ENCODE results near the gene MOGAT3.
"Not testable (repeated sequence)": the region's sequence is repeated elsewhere in the genome, so short reads cannot be mapped to it uniquely, and the experiment has no call there.

Gene MOGAT3

GRCh38 chr7:101210143-101210542 is 9.3 kb upstream of the MOGAT3 start:
- TF ChIP-seq, protein P1, sequence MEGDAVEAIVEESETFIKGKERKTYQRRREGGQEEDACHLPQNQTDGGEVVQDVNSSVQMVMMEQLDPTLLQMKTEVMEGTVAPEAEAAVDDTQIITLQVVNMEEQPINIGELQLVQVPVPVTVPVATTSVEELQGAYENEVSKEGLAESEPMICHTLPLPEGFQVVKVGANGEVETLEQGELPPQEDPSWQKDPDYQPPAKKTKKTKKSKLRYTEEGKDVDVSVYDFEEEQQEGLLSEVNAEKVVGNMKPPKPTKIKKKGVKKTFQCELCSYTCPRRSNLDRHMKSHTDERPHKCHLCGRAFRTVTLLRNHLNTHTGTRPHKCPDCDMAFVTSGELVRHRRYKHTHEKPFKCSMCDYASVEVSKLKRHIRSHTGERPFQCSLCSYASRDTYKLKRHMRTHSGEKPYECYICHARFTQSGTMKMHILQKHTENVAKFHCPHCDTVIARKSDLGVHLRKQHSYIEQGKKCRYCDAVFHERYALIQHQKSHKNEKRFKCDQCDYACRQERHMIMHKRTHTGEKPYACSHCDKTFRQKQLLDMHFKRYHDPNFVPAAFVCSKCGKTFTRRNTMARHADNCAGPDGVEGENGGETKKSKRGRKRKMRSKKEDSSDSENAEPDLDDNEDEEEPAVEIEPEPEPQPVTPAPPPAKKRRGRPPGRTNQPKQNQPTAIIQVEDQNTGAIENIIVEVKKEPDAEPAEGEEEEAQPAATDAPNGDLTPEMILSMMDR (IDR thresholded peaks at IDR 0.05; ENCODE audit: low read depth, low read length): no peak
- no peak overlapping the region for H3K4me3 ChIP-seq (ENCODE audit: low read depth, low read length)

DNA sequence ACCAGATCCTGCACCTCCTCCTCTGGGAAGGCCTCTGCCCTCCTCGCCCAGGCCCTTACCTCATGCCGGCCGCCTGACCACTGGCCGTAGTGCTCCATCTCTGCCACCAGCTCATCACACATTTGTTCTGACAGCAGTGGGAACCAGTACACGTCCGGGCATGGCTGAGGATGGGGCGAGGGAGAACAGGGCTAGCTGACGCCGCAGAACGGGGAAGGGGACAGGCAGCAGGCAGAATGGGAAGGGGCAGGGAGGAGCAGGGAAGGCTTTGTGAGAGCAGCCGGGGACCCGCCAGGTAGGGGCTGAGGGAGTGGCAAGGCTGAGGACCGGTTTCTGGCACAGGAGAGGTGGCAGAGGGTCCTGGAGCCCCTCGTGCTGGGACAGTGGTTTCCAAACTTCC is 8.0 kb upstream of the MOGAT3 start:
- TF ChIP-seq, protein P1 (IDR thresholded peaks at IDR 0.05; ENCODE audit: low read depth, low read length): no peak
- no peak overlapping the region for H3K4me3 ChIP-seq (ENCODE audit: low read depth, low read length)

DNA sequence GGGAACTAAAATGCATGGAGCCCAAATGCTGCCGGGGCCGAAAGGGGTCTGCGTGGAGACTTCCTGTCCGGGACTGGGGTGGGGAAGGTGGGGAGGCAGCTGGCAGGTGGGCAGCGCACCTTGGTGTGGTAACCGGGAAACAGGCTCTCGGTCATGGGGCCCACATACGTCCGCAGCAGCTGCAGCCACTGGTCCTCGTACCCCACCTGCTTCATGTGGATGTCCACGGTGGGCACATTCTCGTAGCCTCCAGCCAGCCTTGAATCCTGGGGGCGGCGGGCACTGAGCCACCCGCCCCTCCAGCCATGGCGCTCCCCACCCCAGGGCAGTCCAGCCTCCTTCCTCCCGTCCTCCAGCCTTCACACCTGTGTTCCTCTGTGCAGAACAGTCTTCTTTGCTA is 6.6 kb upstream of the MOGAT3 start:
- no peak overlapping the region for H3K4me3 ChIP-seq (ENCODE audit: low read depth, low read length)
- TF ChIP-seq, protein P1 (IDR thresholded peaks at IDR 0.05; ENCODE audit: low read depth, low read length): no peak

GRCh38 chr7:101206665-101207042 is 5.8 kb upstream of the MOGAT3 start:
- no peak overlapping the region for H3K4me3 ChIP-seq (ENCODE audit: low read depth, low read length)
- TF ChIP-seq, protein P1 (IDR thresholded peaks at IDR 0.05; ENCODE audit: low read depth, low read length): no peak

- H3K4me3 ChIP-seq (ENCODE audit: low read depth, low read length): no peak overlapping the region
- TF ChIP-seq, protein P1 (IDR thresholded peaks at IDR 0.05; ENCODE audit: low read depth, low read length): no peak
These were observed 5.2 kb upstream of the MOGAT3 start for GRCh38 chr7:101205901-101206664.

- H3K4me3 ChIP-seq (ENCODE audit: low read depth, low read length): not testable (repeated sequence)
These were observed 3.2 kb upstream of the MOGAT3 start for GRCh38 chr7:101203740-101204738.

GRCh38 chr7:101202603-101202918 is 1.7 kb upstream of the MOGAT3 start:
- TF ChIP-seq, protein P1 (IDR thresholded peaks at IDR 0.05; ENCODE audit: low read depth, low read length): no peak
- no peak overlapping the region for H3K4me3 ChIP-seq (ENCODE audit: low read depth, low read length)
